IMR-90 (cell line): ENCODE data around the gene JMJD1C. TPM values are rescaled to one million over a fixed set of nuclear protein-coding genes. Genes with fewer than 3 reads are reported as not detected.

Experiments
- ATAC-seq: fragments of 200-7000 bp; cut with Tn5 transposase; 2 replicates; pipeline ENCODE4 v1.9.1; 2020; ENCODE audit warnings: low read depth, mild to moderate bottlenecking, moderate library complexity
- BruUV-seq: library from RNA; stranded (reverse); fragments of 400-500 nt; replicated peaks from 2 replicates; lab custom pipeline; 2021; lab: Mats Ljungman, UMichigan
- CTCF ChIA-PET: fragments of 300-600 bp; formaldehyde crosslinking; extraction: SDS; loops from one replicate; lab custom pipeline; 2021; ENCODE audit warnings: antibody characterized with exemption; lab: Yijun Ruan, JAX
- POLR2A ChIA-PET: fragments of 300-600 bp; sonication (Branson Sonifier 250); formaldehyde crosslinking; loops from one replicate; lab custom pipeline; 2022; ENCODE audit warnings: antibody characterized with exemption; ENCODE audit not compliant: unreplicated experiment; lab: Charles Lee
- DNase-seq: peaks from one replicate; pipeline ENCODE4 v3.0.0; 2013
- H2AFZ ChIP-seq: replicated peaks from 2 replicates; pipeline ENCODE3; 2013; ENCODE audit warnings: low read length, mild to moderate bottlenecking; ENCODE audit not compliant: poor library complexity
- H2AK5ac ChIP-seq: 2 replicates; pipeline ENCODE4 v1.6.1; 2013; ENCODE audit warnings: low read depth, low read length, inconsistent platforms
- H2AK9ac ChIP-seq: replicated peaks from 2 replicates; pipeline ENCODE3; 2013; ENCODE audit warnings: mild to moderate bottlenecking, low read depth, low read length, moderate library complexity; ENCODE audit not compliant: poor library complexity
- H2BK120ac ChIP-seq: 2 replicates; pipeline ENCODE4 v1.6.1; 2013; ENCODE audit warnings: low read depth, low read length, inconsistent platforms
- H2BK15ac ChIP-seq: 3 replicates; pipeline ENCODE4 v1.6.1; 2013; ENCODE audit warnings: low read depth, low read length, inconsistent platforms
- H2BK20ac ChIP-seq: 2 replicates; pipeline ENCODE4 v1.6.1; 2013; ENCODE audit warnings: low read depth, mild to moderate bottlenecking, inconsistent platforms, low read length, moderate library complexity
- H2BK5ac ChIP-seq: 2 replicates; pipeline ENCODE4 v1.6.1; 2013; ENCODE audit warnings: mild to moderate bottlenecking, low read depth, low read length, inconsistent platforms; ENCODE audit not compliant: poor library complexity, severe bottlenecking
- H3K14ac ChIP-seq: replicated peaks from 2 replicates; pipeline ENCODE4 v1.6.1; 2013; ENCODE audit warnings: low read depth, low read length, inconsistent platforms
- H3K18ac ChIP-seq: 2 replicates; pipeline ENCODE4 v1.6.1; 2013; ENCODE audit warnings: low read depth, low read length, control low read depth
- H3K23ac ChIP-seq: 2 replicates; pipeline ENCODE4 v1.6.1; 2013; ENCODE audit warnings: low read depth, low read length, inconsistent platforms
- H3K27ac ChIP-seq: 2 replicates; pipeline ENCODE4 v1.5.1; 2013; ENCODE audit warnings: mild to moderate bottlenecking, control low read depth, low read length; ENCODE audit not compliant: insufficient read depth
- H3K27me3 ChIP-seq: 2 replicates; pipeline ENCODE4 v1.6.1; 2013; ENCODE audit warnings: low read length; ENCODE audit not compliant: control insufficient read depth, insufficient read depth
- H3K36me3 ChIP-seq: 2 replicates; pipeline ENCODE4 v1.6.1; 2013; ENCODE audit warnings: low read length, mixed read lengths; ENCODE audit not compliant: control insufficient read depth, insufficient read depth
- H3K4ac ChIP-seq: 2 replicates; pipeline ENCODE4 v1.6.1; 2013; ENCODE audit warnings: low read depth, low read length, inconsistent platforms
- H3K4me1 ChIP-seq: 2 replicates; pipeline ENCODE4 v1.6.1; 2013; ENCODE audit warnings: low read length, mixed read lengths; ENCODE audit not compliant: control insufficient read depth, insufficient read depth
- H3K4me2 ChIP-seq: 2 replicates; pipeline ENCODE4 v1.6.1; 2013; ENCODE audit warnings: low read depth, mild to moderate bottlenecking, control low read depth, low read length, moderate library complexity
- H3K4me3 ChIP-seq: 2 replicates; pipeline ENCODE4 v1.5.1; 2013; ENCODE audit warnings: low read depth, mild to moderate bottlenecking, control low read depth, low read length, moderate library complexity; ENCODE audit not compliant: insufficient read depth
- H3K56ac ChIP-seq: 2 replicates; pipeline ENCODE4 v1.6.1; 2013; ENCODE audit warnings: low read length, inconsistent platforms; ENCODE audit not compliant: insufficient read depth; ENCODE audit errors: extremely low read depth
- H3K79me1 ChIP-seq, 2 experiments: 2 replicates each; pipeline ENCODE4 v1.6.1; 2013; ENCODE audit warnings: low read length in 2 of 2, inconsistent platforms in 1 of 2, low read depth in 1 of 2
- H3K9ac ChIP-seq: 2 replicates; pipeline ENCODE4 v1.6.1; 2013; ENCODE audit warnings: low read depth, low read length, control low read depth
- H3K9me1 ChIP-seq: 2 replicates; pipeline ENCODE4 v1.6.1; 2013; ENCODE audit warnings: low read length, inconsistent platforms; ENCODE audit not compliant: insufficient read depth
- H3K9me3 ChIP-seq: 2 replicates; pipeline ENCODE4 v1.6.1; 2013; ENCODE audit warnings: low read length; ENCODE audit not compliant: control insufficient read depth, insufficient read depth
- H4K20me1 ChIP-seq: 2 replicates; pipeline ENCODE4 v1.6.1; 2013; ENCODE audit warnings: low read length, inconsistent platforms; ENCODE audit not compliant: insufficient read depth
- H4K5ac ChIP-seq: 2 replicates; pipeline ENCODE4 v1.6.1; 2013; ENCODE audit warnings: mild to moderate bottlenecking, low read depth, low read length, control low read depth
- H4K8ac ChIP-seq, 2 experiments: 2 replicates each; pipeline ENCODE4 v1.6.1; 2013; ENCODE audit warnings: low read depth in 2 of 2, low read length in 2 of 2, control low read depth in 1 of 2, inconsistent platforms in 1 of 2
- H4K91ac ChIP-seq: 2 replicates; pipeline ENCODE4 v1.6.1; 2013; ENCODE audit warnings: low read depth, low read length, inconsistent platforms; ENCODE audit not compliant: insufficient read depth
- CHD1 ChIP-seq: IDR thresholded peaks from 2 replicates; pipeline ENCODE4 v1.6.1; 2012; ENCODE audit warnings: low read depth, low read length, improper control_type of control experiment
- FOS ChIP-seq: fragments of 150-350 bp; IDR thresholded peaks from 2 replicates; pipeline ENCODE4 v1.6.1; 2016; ENCODE audit warnings: low read depth, low read length
- MAFK ChIP-seq: IDR thresholded peaks from 2 replicates; pipeline ENCODE4 v1.6.1; 2012; ENCODE audit warnings: low read depth, low read length, improper control_type of control experiment
- MAZ ChIP-seq: IDR thresholded peaks from 2 replicates; pipeline ENCODE4 v1.6.1; 2012; ENCODE audit warnings: low read depth, mild to moderate bottlenecking, low read length, improper control_type of control experiment, moderate library complexity, borderline replicate concordance
- NFE2L2 ChIP-seq: fragments of 150-350 bp; IDR thresholded peaks from 2 replicates; pipeline ENCODE4 v1.6.1; 2016; ENCODE audit warnings: low read depth, mild to moderate bottlenecking, low read length
- POLR2A ChIP-seq: IDR thresholded peaks from 2 replicates; pipeline ENCODE4 v1.6.1; 2012; ENCODE audit warnings: mild to moderate bottlenecking, low read depth, low read length
- RAD21 ChIP-seq: IDR thresholded peaks from 2 replicates; pipeline ENCODE4 v1.6.1; 2012; ENCODE audit warnings: low read length, improper control_type of control experiment
- RCOR1 ChIP-seq: IDR thresholded peaks from 2 replicates; pipeline ENCODE4 v1.6.1; 2012; ENCODE audit warnings: mild to moderate bottlenecking, low read length, improper control_type of control experiment; ENCODE audit not compliant: insufficient replicate concordance
- SMC3 ChIP-seq: fragments of 150-350 bp; IDR thresholded peaks from 2 replicates; pipeline ENCODE4 v1.6.1; 2016; ENCODE audit warnings: low read depth, mild to moderate bottlenecking, antibody characterized with exemption, low read length, moderate library complexity
- dilution Hi-C: fragments of 300-500 bp; cut with HindIII; formaldehyde crosslinking; loops from one replicate; pipeline ENCODE4 v1.14.3; 2018; ENCODE audit warnings: low sequenced_read_pairs; ENCODE audit not compliant: unreplicated experiment
- in situ Hi-C: fragments of 300-500 bp; cut with MboI; formaldehyde crosslinking; loops from 3 replicates; pipeline ENCODE4 v1.14.3; 2019; ENCODE audit warnings: low sequenced_read_pairs, inconsistent platforms, mixed read lengths
- intact Hi-C: fragments of 100-400 bp; cut with micrococcal nuclease; formaldehyde crosslinking; loops from 2 replicates; pipeline ENCODE4 v1.10.0; 2022
- polyA plus RNA-seq, 3 experiments: library from polyadenylated mRNA; depleted of rRNA; stranded (reverse); fragments of >200 nt; gene quantifications; 2 replicates each; pipeline ENCODE4 v1.2.3, GENCODE V29; 2012; ENCODE audit warnings: low replicate concordance in 1 of 3
- total RNA-seq: library from RNA; depleted of rRNA; stranded (reverse); fragments of >200 nt; gene quantifications from 2 replicates; pipeline ENCODE4 v1.2.3, GENCODE V29; 2012
- TF ChIP-seq, protein P1 (sequence below): conservative IDR thresholded peaks from 2 replicates; pipeline ENCODE4 v1.5.1; 2012; ENCODE audit warnings: mild to moderate bottlenecking, low read depth, low read length, improper control_type of control experiment
- TF ChIP-seq, protein P2 (sequence below): fragments of 150-350 bp; IDR thresholded peaks from 2 replicates; pipeline ENCODE4 v1.6.1; 2017; ENCODE audit warnings: mild to moderate bottlenecking, antibody characterized with exemption, low read length, low read depth

The JMJD1C gene
- total and polyA plus RNA-seq, 2 of the 4 experiments (the other 2 are of a cell fraction): 15.6 to 96.8 TPM

DNA sequence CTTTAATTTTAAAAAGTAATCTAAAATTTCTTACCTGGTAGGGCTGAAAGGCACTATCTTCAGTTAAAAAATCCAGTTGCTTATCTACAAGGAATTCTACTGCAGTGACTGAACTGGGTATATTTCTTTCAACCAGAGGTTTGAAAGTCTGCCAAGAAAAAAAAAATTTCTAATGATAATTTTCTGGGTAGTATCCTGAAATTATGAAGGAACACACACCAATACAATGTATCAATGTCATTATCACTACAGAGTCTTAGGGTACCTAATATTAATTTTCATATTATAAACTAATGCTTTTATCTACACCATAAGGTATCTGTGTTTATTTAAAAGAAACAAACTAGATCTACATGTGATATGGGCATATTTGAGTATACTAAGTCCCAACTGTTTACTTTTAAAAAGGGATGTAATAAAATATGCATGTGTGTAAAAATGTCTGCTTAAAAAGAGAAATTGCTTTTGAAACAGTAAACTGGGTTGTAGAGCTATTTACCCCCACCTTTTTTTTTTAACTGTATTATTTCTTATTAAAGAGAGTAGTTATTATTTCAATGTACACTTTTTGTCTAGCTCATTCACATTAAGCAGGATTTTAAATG lies 201.1 kb downstream of the JMJD1C start:
- TF ChIP-seq, protein P1, sequence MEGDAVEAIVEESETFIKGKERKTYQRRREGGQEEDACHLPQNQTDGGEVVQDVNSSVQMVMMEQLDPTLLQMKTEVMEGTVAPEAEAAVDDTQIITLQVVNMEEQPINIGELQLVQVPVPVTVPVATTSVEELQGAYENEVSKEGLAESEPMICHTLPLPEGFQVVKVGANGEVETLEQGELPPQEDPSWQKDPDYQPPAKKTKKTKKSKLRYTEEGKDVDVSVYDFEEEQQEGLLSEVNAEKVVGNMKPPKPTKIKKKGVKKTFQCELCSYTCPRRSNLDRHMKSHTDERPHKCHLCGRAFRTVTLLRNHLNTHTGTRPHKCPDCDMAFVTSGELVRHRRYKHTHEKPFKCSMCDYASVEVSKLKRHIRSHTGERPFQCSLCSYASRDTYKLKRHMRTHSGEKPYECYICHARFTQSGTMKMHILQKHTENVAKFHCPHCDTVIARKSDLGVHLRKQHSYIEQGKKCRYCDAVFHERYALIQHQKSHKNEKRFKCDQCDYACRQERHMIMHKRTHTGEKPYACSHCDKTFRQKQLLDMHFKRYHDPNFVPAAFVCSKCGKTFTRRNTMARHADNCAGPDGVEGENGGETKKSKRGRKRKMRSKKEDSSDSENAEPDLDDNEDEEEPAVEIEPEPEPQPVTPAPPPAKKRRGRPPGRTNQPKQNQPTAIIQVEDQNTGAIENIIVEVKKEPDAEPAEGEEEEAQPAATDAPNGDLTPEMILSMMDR: no peak
- TF ChIP-seq CHD1 (no peak), MAFK (no peak), RCOR1 (no peak), FOS (no peak), RAD21 (no peak), POLR2A (no peak), NFE2L2 (no peak), SMC3 (no peak), MAZ (no peak)
- TF ChIP-seq, protein P2, sequence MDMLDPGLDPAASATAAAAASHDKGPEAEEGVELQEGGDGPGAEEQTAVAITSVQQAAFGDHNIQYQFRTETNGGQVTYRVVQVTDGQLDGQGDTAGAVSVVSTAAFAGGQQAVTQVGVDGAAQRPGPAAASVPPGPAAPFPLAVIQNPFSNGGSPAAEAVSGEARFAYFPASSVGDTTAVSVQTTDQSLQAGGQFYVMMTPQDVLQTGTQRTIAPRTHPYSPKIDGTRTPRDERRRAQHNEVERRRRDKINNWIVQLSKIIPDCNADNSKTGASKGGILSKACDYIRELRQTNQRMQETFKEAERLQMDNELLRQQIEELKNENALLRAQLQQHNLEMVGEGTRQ: no peak
- H4K91ac ChIP-seq: no peak overlapping the region
- 0 out of 2 replicates have a peak, but pooled peaks cover 5% of the 10 kb centered on the region for H4K20me1 ChIP-seq
- H3K27ac ChIP-seq: no peak overlapping the region
- peaks cover 2% of the 10 kb centered on the region; the same call in 1 of the 2 replicates for H3K36me3 ChIP-seq
- H2AK5ac ChIP-seq: no peak overlapping the region
- H2BK20ac ChIP-seq: no peak overlapping the region
- H2BK15ac ChIP-seq: no peak overlapping the region
- H3K79me1 ChIP-seq: peaks cover 8 to 34% of the 10 kb centered on the region in 2 experiments
- H3K4me1 ChIP-seq: 0 out of 2 replicates have a peak, but pooled peaks cover 2% of the 10 kb centered on the region
- intact Hi-C loops: loop anchor here (5.0 kb wide), 1 partner anchor 258 kb away; the partner anchor contains the start of gene REEP3
- no peak overlapping the region for H3K4me3 ChIP-seq
- no TSS peak for BruUV-seq
- H3K18ac ChIP-seq: no peak overlapping the region
- no peak overlapping the region for H3K14ac ChIP-seq
- DNase-seq (no peak), ATAC-seq (no peak)
- H2AK9ac ChIP-seq: no peak overlapping the region
- no peak overlapping the region for H4K5ac ChIP-seq
- H3K23ac ChIP-seq: no peak overlapping the region
- CTCF ChIA-PET: interaction anchor here (0.5 to 1.3 kb wide), 2 partner anchors 384 to 455 kb away, joined by 3 to 5 read pairs; no protein-coding TSS in a partner anchor
- in situ Hi-C loops: no loop called here
- H3K27me3 ChIP-seq: no peaks in the 10 kb centered on the region
- H2BK5ac ChIP-seq: peak overlapping the region; percentile 46
- peak overlapping the region; percentile 96; the same call in 1 of the 2 replicates for H3K4me2 ChIP-seq
- POLR2A ChIA-PET: interaction anchor here (0.6 kb wide), 2 partner anchors 38 to 291 kb away, joined by 3 read pairs; no protein-coding TSS in a partner anchor
- peak overlapping the region; percentile 78; the same call in 1 of the 2 replicates for H3K9ac ChIP-seq
- H3K9me1 ChIP-seq: peaks cover 1% of the 10 kb centered on the region; the same call in 1 of the 2 replicates
- dilution Hi-C loops: no loop called here
- no peaks in the 10 kb centered on the region for H3K9me3 ChIP-seq
- H2BK120ac ChIP-seq: no peak overlapping the region
- no peak overlapping the region for H4K8ac ChIP-seq
- no peak overlapping the region for H3K56ac ChIP-seq
- H2AFZ ChIP-seq: no peak overlapping the region
- H3K4ac ChIP-seq: no peak overlapping the region
